AG20443 (cell line): ENCODE data around the gene DENND4B.

Experiments
- DNase-seq: peaks from one replicate; pipeline ENCODE4 v3.0.0; 2012; ENCODE audit warnings: low spot score, mixed read lengths

The DENND4B gene

GRCh38 chr1:153945795-153946621, 510 bp downstream of the DENND4B start:
- DNase-seq: peak; percentile 90

GRCh38 chr1:153945131-153945794, 1.3 kb downstream of the DENND4B start:
- peak; percentile 38 for DNase-seq

GRCh38 chr1:153944827-153945117, 1.7 kb downstream of the DENND4B start:
- DNase-seq: no peak

- DNase-seq: no peak
Measured at GRCh38 chr1:153944005-153944826, 2.3 kb downstream of the DENND4B start.

- no peak for DNase-seq
Measured at GRCh38 chr1:153942766-153943549, 3.6 kb downstream of the DENND4B start.

GRCh38 chr1:153941826-153942725, 4.4 kb downstream of the DENND4B start:
- no peak for DNase-seq

- DNase-seq: no peak
Measured at GRCh38 chr1:153940756-153941155, 5.8 kb downstream of the DENND4B start.

- no peak for DNase-seq
Measured at GRCh38 chr1:153939476-153939875, 7.0 kb downstream of the DENND4B start.

- no peak for DNase-seq
Measured at GRCh38 chr1:153938996-153939395, 7.5 kb downstream of the DENND4B start.

- no peak for DNase-seq
Measured at GRCh38 chr1:153937331-153937730, 9.2 kb downstream of the DENND4B start.

- no peak for DNase-seq
Measured at GRCh38 chr1:153936011-153936802, 10.3 kb downstream of the DENND4B start.

- DNase-seq: no peak
Measured at GRCh38 chr1:153934746-153935145, 11.8 kb downstream of the DENND4B start.

- no peak for DNase-seq
Measured at GRCh38 chr1:153933955-153934354, 12.6 kb downstream of the DENND4B start.

- DNase-seq: no peak
Measured at GRCh38 chr1:153933430-153933829, 13.1 kb downstream of the DENND4B start.

- no peak for DNase-seq
Measured at GRCh38 chr1:153932156-153933131, 14.1 kb downstream of the DENND4B start.

- no peak for DNase-seq
Measured at GRCh38 chr1:153929981-153930948, 16.3 kb downstream of the DENND4B start.

GRCh38 chr1:153929426-153929825, 17.1 kb downstream of the DENND4B start:
- DNase-seq: no peak
